Skeletal muscle tissue (tissue), 4 donors: ENCODE results near the gene CTNNBIP1. TPM values are rescaled to one million over a fixed set of nuclear protein-coding genes. Genes with fewer than 3 reads are reported as not detected.
A peak's percentile ranks its signal among the peaks of the same experiment; 100 is the strongest.

ENCODE experiments used
- H3K27ac ChIP-seq: one replicate; pipeline ENCODE4 v1.7.0; 2013; ENCODE audit warnings: mild to moderate bottlenecking, low read depth, low read length, inconsistent platforms
- H3K27me3 ChIP-seq, 3 donors: one replicate each; pipeline ENCODE4 v1.7.0; 2013; ENCODE audit warnings: low read length in 3 of 3; ENCODE audit not compliant: control insufficient read depth in 3 of 3, insufficient read depth in 3 of 3
- H3K36me3 ChIP-seq, 3 donors: one replicate each; pipeline ENCODE4 v1.7.0; 2013; ENCODE audit warnings: low read length in 3 of 3; ENCODE audit not compliant: control insufficient read depth in 3 of 3, insufficient read depth in 3 of 3
- H3K4me1 ChIP-seq, 3 donors: one replicate each; pipeline ENCODE4 v1.7.0; 2013; ENCODE audit warnings: low read length in 3 of 3, mild to moderate bottlenecking in 3 of 3; ENCODE audit not compliant: control insufficient read depth in 3 of 3, insufficient read depth in 3 of 3
- H3K4me3 ChIP-seq, 3 donors: one replicate each; pipeline ENCODE4 v1.7.0; 2013; ENCODE audit warnings: low read length in 3 of 3
- H3K9ac ChIP-seq, 3 donors: one replicate each; pipeline ENCODE4 v1.7.0; 2013; ENCODE audit warnings: low read length in 3 of 3, mild to moderate bottlenecking in 3 of 3, moderate library complexity in 2 of 3, low read depth in 1 of 3
- H3K9me3 ChIP-seq, 3 donors: one replicate each; pipeline ENCODE4 v1.7.0; 2013; ENCODE audit warnings: low read length in 3 of 3; ENCODE audit not compliant: control insufficient read depth in 3 of 3
- total RNA-seq: library from RNA; depleted of rRNA; stranded (reverse); fragments of >200 nt; gene quantifications from one replicate; pipeline ENCODE4 v1.2.3, GENCODE V29; 2014
- donor health status: Osteomylitis.

The CTNNBIP1 gene
- total RNA-seq, 1 donor from 2014 or later: 32.4 TPM

- H3K4me1 ChIP-seq: peaks cover 29 to 44% (median 31%) of the 10 kb centered on the region in 3 donors
- H3K27ac ChIP-seq: no peak overlapping the region
- no peak overlapping the region for H3K4me3 ChIP-seq
- peak overlapping the region in 1 of 3 donors; percentile 33 for H3K9ac ChIP-seq
- H3K9me3 ChIP-seq: no peaks in the 10 kb centered on the region
- no peaks in the 10 kb centered on the region for H3K27me3 ChIP-seq
- no peaks in the 10 kb centered on the region for H3K36me3 ChIP-seq
Observed at GRCh38 chr1:9906466-9906865, 3.6 kb downstream of the CTNNBIP1 start.

- Histone ChIP-seq H3K27me3 (no peaks in the 10 kb centered on the region), H3K4me3 (no peak overlapping the region), H3K27ac (no peak overlapping the region), H3K4me1 (peaks cover 38 to 48% (median 38%) of the 10 kb centered on the region in 3 donors), H3K9ac (peak overlapping the region in 1 of 3 donors; percentile 51), H3K36me3 (no peaks in the 10 kb centered on the region), H3K9me3 (no peaks in the 10 kb centered on the region)
Observed at GRCh38 chr1:9905010-9905409, 5.1 kb downstream of the CTNNBIP1 start.

GRCh38 chr1:9904596-9904995, 5.5 kb downstream of the CTNNBIP1 start:
- H3K27me3 ChIP-seq: no peaks in the 10 kb centered on the region
- H3K36me3 ChIP-seq: no peaks in the 10 kb centered on the region
- no peaks in the 10 kb centered on the region for H3K9me3 ChIP-seq
- no peak overlapping the region for H3K4me3 ChIP-seq
- H3K9ac ChIP-seq: no peak overlapping the region
- no peak overlapping the region for H3K27ac ChIP-seq
- peaks cover 38 to 49% (median 38%) of the 10 kb centered on the region in 3 donors for H3K4me1 ChIP-seq

GRCh38 chr1:9903801-9904527, 6.1 kb downstream of the CTNNBIP1 start:
- Histone ChIP-seq H3K27ac (no peak overlapping the region), H3K27me3 (no peaks in the 10 kb centered on the region), H3K4me3 (no peak overlapping the region), H3K9ac (no peak overlapping the region), H3K9me3 (no peaks in the 10 kb centered on the region), H3K4me1 (peaks cover 31 to 43% (median 32%) of the 10 kb centered on the region in 3 donors), H3K36me3 (no peaks in the 10 kb centered on the region)

- H3K9me3 ChIP-seq: no peaks in the 10 kb centered on the region
- H3K27ac ChIP-seq: peak overlapping the region; percentile 30
- no peaks in the 10 kb centered on the region for H3K36me3 ChIP-seq
- peaks cover 24 to 35% (median 25%) of the 10 kb centered on the region in 3 donors for H3K4me1 ChIP-seq
- H3K27me3 ChIP-seq: no peaks in the 10 kb centered on the region
- peak overlapping the region in 2 of 3 donors; percentile 45 to 64 for H3K9ac ChIP-seq
- H3K4me3 ChIP-seq: peak overlapping the region in 2 of 3 donors; percentile 29 to 38
Observed at GRCh38 chr1:9902060-9902452, 8.0 kb downstream of the CTNNBIP1 start.

- Histone ChIP-seq H3K9me3 (no peaks in the 10 kb centered on the region), H3K36me3 (no peaks in the 10 kb centered on the region), H3K27me3 (no peaks in the 10 kb centered on the region), H3K4me3 (peak overlapping the region in 2 of 3 donors; percentile 29 to 38), H3K27ac (peak overlapping the region; percentile 30), H3K4me1 (peaks cover 24 to 30% (median 25%) of the 10 kb centered on the region in 3 donors), H3K9ac (peak overlapping the region; percentile 23 to 64 (median 45))
Observed at GRCh38 chr1:9901148-9902059, 8.7 kb downstream of the CTNNBIP1 start.

- Histone ChIP-seq H3K27me3 (no peaks in the 10 kb centered on the region), H3K9ac (peak overlapping the region; percentile 36 to 64 (median 55)), H3K9me3 (no peaks in the 10 kb centered on the region), H3K36me3 (no peaks in the 10 kb centered on the region), H3K4me3 (peak overlapping the region in 2 of 3 donors; percentile 38 to 45), H3K4me1 (peaks cover 24 to 30% (median 25%) of the 10 kb centered on the region in 3 donors), H3K27ac (no peak overlapping the region)
Observed at GRCh38 chr1:9900142-9901043, 9.7 kb downstream of the CTNNBIP1 start.

GRCh38 chr1:9894115-9894514, 16.0 kb downstream of the CTNNBIP1 start:
- Histone ChIP-seq H3K27ac (no peak overlapping the region), H3K4me3 (no peak overlapping the region), H3K36me3 (peaks cover 0 to 3% (median 0%) of the 10 kb centered on the region in 3 donors), H3K4me1 (peaks cover 14 to 24% (median 21%) of the 10 kb centered on the region in 3 donors), H3K27me3 (no peaks in the 10 kb centered on the region), H3K9me3 (no peaks in the 10 kb centered on the region), H3K9ac (no peak overlapping the region)
